Tibial nerve (tissue), 3 donors: ENCODE results near the gene FLRT1.

Source experiments
- CTCF ChIP-seq, 5 experiments: fragments of 200-600 bp in 3 of 5; fragments of 450-650 bp in 2 of 5; sonication (generic) in 3 of 5; IDR thresholded peaks; one replicate each; pipeline ENCODE4 v1.5.1; 2016 to 2019; ENCODE audit warnings: antibody characterized with exemption in 5 of 5, mild to moderate bottlenecking in 3 of 5, moderate library complexity in 2 of 5
- POLR2A ChIP-seq, 2 donors: fragments of 450-650 bp; IDR thresholded peaks; one replicate each; pipeline ENCODE4 v1.6.1; 2017; ENCODE audit warnings: antibody characterized with exemption in 2 of 2, mild to moderate bottlenecking in 2 of 2, moderate library complexity in 2 of 2

- no peak for TF ChIP-seq CTCF (IDR thresholded peaks at IDR 0.05)
- TF ChIP-seq POLR2A (IDR thresholded peaks at IDR 0.05), result no peak
Measured at GRCh38 chr11:63997801-63998337, 37.9 kb upstream of the FLRT1 start.
